ENCODE data around the gene KIRREL3. TPM values are rescaled to one million over a fixed set of nuclear protein-coding genes. Genes with fewer than 3 reads are reported as not detected.

Gene KIRREL3
- total and polyA plus RNA-seq, 2 of the 8 experiments (the other 6 are each of a cell fraction or from before 2014, with no cell fraction given) = 0.29 to 0.32 TPM

- TF ChIP-seq ATF3 (IDR thresholded peaks at IDR 0.05; ENCODE audit: insufficient read depth, low read depth, low read length) = no peak
- no peak for TF ChIP-seq TBP (IDR thresholded peaks at IDR 0.05; ENCODE audit: low read depth, low read length)
Observed at GRCh38 chr11:126703662-126704061, 296.9 kb downstream of the KIRREL3 start (continued).

Data from H1 (cell line).